OCI-LY1 (cell line): ENCODE results near the gene CDX2.

Experiments
- H2AFZ ChIP-seq: fragments of 200-600 bp; sonication (generic), shearing (Covaris generic); 2 replicates; pipeline ENCODE4 v1.6.0; 2014; ENCODE audit warnings: antibody characterized with exemption, mild to moderate bottlenecking, low read length
- H3F3A ChIP-seq: fragments of 200-600 bp; sonication (generic), shearing (Covaris generic); 2 replicates; pipeline ENCODE4 v1.6.0; 2014; ENCODE audit warnings: mild to moderate bottlenecking, antibody characterized with exemption, low read length, moderate library complexity; ENCODE audit not compliant: insufficient read depth
- H3K27ac ChIP-seq: fragments of 200-600 bp; sonication (generic); 2 replicates; pipeline ENCODE4 v1.5.1; 2014; ENCODE audit warnings: low read length, mixed run types, mild to moderate bottlenecking, low read depth; ENCODE audit not compliant: poor library complexity, severe bottlenecking
- H3K27me3 ChIP-seq: fragments of 200-600 bp; sonication (generic); 2 replicates; pipeline ENCODE4 v1.6.0; 2014; ENCODE audit warnings: antibody characterized with exemption, mild to moderate bottlenecking, low read length, moderate library complexity; ENCODE audit not compliant: insufficient read depth
- H3K36me3 ChIP-seq: fragments of 200-600 bp; sonication (generic); 2 replicates; pipeline ENCODE4 v1.6.1; 2014; ENCODE audit warnings: mild to moderate bottlenecking, antibody characterized with exemption, low read length, moderate library complexity, mixed read lengths; ENCODE audit not compliant: insufficient read depth
- H3K4me1 ChIP-seq: fragments of 200-600 bp; sonication (generic); 2 replicates; pipeline ENCODE4 v1.5.1; 2014; ENCODE audit warnings: mild to moderate bottlenecking, low read length, moderate library complexity; ENCODE audit not compliant: insufficient read depth, severe bottlenecking
- H3K4me2 ChIP-seq: fragments of 200-600 bp; sonication (generic), shearing (Covaris generic); 2 replicates; pipeline ENCODE4 v1.6.1; 2014; ENCODE audit warnings: low read length
- H3K4me3 ChIP-seq: fragments of 200-600 bp; sonication (generic); 2 replicates; pipeline ENCODE4 v1.5.1; 2014; ENCODE audit warnings: low read length, low read depth, mild to moderate bottlenecking, mixed read lengths; ENCODE audit not compliant: poor library complexity, severe bottlenecking
- H3K79me2 ChIP-seq: fragments of 200-600 bp; shearing (Covaris generic); 2 replicates; pipeline ENCODE4 v1.6.1; 2016; ENCODE audit warnings: mixed run types, low read length, mixed read lengths; ENCODE audit not compliant: insufficient read depth
- H3K9ac ChIP-seq: fragments of 200-600 bp; sonication (generic), shearing (Covaris generic); 2 replicates; pipeline ENCODE4 v1.6.1; 2014; ENCODE audit warnings: mild to moderate bottlenecking, low read length, mixed read lengths
- H3K9me2 ChIP-seq: fragments of 200-600 bp; sonication (generic), shearing (Covaris generic); 2 replicates; pipeline ENCODE4 v1.6.1; 2014; ENCODE audit warnings: low read depth, mild to moderate bottlenecking, low read length, mixed read lengths
- H3K9me3 ChIP-seq: fragments of 200-600 bp; shearing (Covaris generic); 2 replicates; pipeline ENCODE4 v1.6.1; 2014; ENCODE audit warnings: low read length, mixed read lengths
- H4K20me1 ChIP-seq: fragments of 200-600 bp; sonication (generic), shearing (Covaris generic); 2 replicates; pipeline ENCODE4 v1.6.0; 2016; ENCODE audit warnings: mild to moderate bottlenecking, low read length; ENCODE audit not compliant: insufficient read depth
- EZH2 ChIP-seq: fragments of 200-600 bp; sonication (generic), shearing (Covaris generic); IDR thresholded peaks from 2 replicates; pipeline ENCODE4 v1.8.0; 2017; ENCODE audit warnings: borderline replicate concordance, mixed run types, mild to moderate bottlenecking, antibody characterized with exemption, low read length, moderate library complexity, mixed read lengths
- TF ChIP-seq, protein P1 (sequence below): fragments of 200-600 bp; sonication (generic), shearing (Covaris generic); IDR thresholded peaks from 2 replicates; pipeline ENCODE4 v1.5.1; 2017; ENCODE audit warnings: mild to moderate bottlenecking, antibody characterized with exemption, low read length, moderate library complexity, mixed read lengths

Gene CDX2

DNA sequence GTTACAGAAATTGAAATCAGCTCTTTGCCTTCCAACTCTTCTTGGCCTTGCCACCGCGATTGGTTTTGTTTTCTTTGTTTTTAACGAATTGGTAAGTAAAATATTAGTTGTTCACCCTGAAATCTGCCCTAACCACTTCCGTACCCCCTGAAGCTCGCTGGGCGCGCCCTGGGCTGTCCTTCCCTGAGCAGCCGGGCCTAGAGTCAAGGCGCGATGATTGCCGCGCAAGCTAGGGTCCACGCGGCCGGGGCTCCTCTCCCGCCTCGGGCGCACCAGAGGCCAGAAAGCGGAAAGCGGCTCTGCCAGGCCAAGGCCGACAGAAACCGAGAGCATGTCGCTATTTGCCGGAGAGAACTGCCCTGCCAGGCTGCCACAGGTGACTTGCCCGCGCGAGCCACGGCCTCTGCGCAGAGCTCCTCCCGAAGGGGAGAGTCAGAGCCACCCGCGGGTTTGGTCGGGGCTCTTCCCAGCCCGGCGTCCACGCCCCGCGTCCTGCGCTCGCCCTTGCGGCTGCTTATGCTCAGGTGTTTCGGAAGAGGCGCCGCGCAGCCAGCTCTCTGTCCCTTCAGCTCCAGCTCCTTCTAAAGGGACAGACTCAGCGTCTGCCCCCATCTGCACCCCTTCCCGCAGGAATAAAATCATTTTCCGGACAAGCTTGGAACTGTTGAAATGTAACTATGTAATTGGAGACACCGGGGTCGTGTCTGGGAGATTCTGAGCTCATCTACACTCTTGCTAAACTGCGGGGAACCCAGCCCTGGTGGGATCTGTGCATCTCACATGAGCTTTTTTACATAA is 6.6 kb upstream of the CDX2 start:
- Histone ChIP-seq H3K27ac (no peak overlapping the region), H4K20me1 (no peaks in the 10 kb centered on the region), H3K27me3 (0 out of 2 replicates have a peak, but pooled peaks cover 4% of the 10 kb centered on the region), H3F3A (no peaks in the 10 kb centered on the region), H2AFZ (no peak overlapping the region), H3K9me2 (no peaks in the 10 kb centered on the region), H3K36me3 (no peaks in the 10 kb centered on the region), H3K79me2 (no peaks in the 10 kb centered on the region), H3K4me3 (no peak overlapping the region), H3K4me1 (no peaks in the 10 kb centered on the region), H3K9me3 (no peaks in the 10 kb centered on the region), H3K9ac (no peak overlapping the region), H3K4me2 (no peak overlapping the region)
- TF ChIP-seq, protein P1, sequence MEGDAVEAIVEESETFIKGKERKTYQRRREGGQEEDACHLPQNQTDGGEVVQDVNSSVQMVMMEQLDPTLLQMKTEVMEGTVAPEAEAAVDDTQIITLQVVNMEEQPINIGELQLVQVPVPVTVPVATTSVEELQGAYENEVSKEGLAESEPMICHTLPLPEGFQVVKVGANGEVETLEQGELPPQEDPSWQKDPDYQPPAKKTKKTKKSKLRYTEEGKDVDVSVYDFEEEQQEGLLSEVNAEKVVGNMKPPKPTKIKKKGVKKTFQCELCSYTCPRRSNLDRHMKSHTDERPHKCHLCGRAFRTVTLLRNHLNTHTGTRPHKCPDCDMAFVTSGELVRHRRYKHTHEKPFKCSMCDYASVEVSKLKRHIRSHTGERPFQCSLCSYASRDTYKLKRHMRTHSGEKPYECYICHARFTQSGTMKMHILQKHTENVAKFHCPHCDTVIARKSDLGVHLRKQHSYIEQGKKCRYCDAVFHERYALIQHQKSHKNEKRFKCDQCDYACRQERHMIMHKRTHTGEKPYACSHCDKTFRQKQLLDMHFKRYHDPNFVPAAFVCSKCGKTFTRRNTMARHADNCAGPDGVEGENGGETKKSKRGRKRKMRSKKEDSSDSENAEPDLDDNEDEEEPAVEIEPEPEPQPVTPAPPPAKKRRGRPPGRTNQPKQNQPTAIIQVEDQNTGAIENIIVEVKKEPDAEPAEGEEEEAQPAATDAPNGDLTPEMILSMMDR = no peak
- TF ChIP-seq EZH2 = no peak

DNA sequence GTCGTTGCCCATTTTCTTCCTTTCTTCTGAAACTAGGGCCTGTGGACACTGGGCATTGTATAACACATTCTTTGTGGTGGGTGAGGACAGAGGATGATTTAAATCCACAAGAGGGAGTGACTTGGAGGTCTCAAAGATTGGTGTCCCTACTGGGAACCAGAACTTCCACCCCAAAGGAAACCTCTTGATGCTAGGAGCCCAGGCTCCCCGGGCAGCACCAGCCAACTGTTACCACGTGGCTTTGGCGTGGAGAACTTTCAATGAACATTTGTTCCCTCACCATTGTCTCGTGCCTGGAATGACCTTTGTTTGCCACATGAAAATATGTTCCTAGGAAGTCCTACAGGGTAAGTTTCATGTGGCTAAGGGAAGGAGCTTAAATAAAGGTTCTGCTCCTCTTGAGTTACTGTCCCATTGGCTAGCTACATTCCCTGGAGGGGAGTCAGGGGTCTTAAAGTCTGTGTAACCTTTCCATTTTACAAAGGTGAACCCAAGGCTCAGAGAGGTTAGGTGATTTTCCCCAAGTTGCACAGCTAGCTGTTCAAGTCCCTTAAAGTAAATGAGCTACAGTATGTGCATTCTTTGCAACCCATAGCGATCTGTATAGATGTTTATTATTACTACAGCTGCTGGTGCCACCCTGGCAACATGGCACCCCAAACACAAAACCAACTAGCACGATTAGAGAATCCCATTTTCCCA is 5.0 kb upstream of the CDX2 start:
- H3F3A ChIP-seq = no peaks in the 10 kb centered on the region

DNA sequence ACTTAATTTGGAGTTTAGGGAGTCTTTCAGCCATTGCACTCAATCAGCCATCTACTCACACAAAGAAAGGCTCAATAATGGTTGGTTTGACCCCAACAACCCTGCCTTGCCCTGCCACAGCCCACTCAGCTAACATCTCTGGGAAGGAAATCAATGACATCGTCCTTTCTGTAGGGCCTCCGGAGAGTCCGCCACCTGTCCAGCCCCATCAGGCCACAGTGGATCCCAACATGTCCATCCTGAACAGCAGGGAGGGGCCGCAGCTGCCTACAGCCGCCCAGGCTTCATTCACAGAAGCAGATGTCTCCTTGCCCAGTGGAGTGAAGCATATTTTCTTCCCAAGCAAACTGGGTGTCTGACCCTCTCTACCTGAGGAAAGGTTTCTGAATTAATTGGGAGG is 4.2 kb upstream of the CDX2 start:
- no peaks in the 10 kb centered on the region for H3F3A ChIP-seq
- no peak overlapping the region for H3K27ac ChIP-seq
- no peaks in the 10 kb centered on the region for H3K36me3 ChIP-seq
- no peaks in the 10 kb centered on the region for H3K9me2 ChIP-seq
- H3K79me2 ChIP-seq = no peaks in the 10 kb centered on the region
- H3K4me3 ChIP-seq = no peak overlapping the region
- no peaks in the 10 kb centered on the region for H3K27me3 ChIP-seq
- no peak overlapping the region for H3K9ac ChIP-seq
- H2AFZ ChIP-seq = no peak overlapping the region
- no peaks in the 10 kb centered on the region for H3K9me3 ChIP-seq
- no peak for TF ChIP-seq EZH2
- TF ChIP-seq, protein P1 = no peak
- H3K4me2 ChIP-seq = no peak overlapping the region
- no peaks in the 10 kb centered on the region for H4K20me1 ChIP-seq
- H3K4me1 ChIP-seq = no peaks in the 10 kb centered on the region

More for the DNA sequence above, 5.0 kb upstream of the CDX2 start:
- H2AFZ ChIP-seq = no peak overlapping the region
- no peak overlapping the region for H3K27ac ChIP-seq
- no peaks in the 10 kb centered on the region for H3K9me2 ChIP-seq
- no peaks in the 10 kb centered on the region for H3K36me3 ChIP-seq
- TF ChIP-seq, protein P1 = no peak
- TF ChIP-seq EZH2 = no peak
- H3K79me2 ChIP-seq = no peaks in the 10 kb centered on the region
- H3K4me2 ChIP-seq = no peak overlapping the region
- H3K4me1 ChIP-seq = no peaks in the 10 kb centered on the region
- no peaks in the 10 kb centered on the region for H3K9me3 ChIP-seq
- no peaks in the 10 kb centered on the region for H3K27me3 ChIP-seq
- H4K20me1 ChIP-seq = no peaks in the 10 kb centered on the region
- no peak overlapping the region for H3K9ac ChIP-seq
- no peak overlapping the region for H3K4me3 ChIP-seq
